GM12801 (cell line): ENCODE data around the gene EFNB1.

Experiments used
- CTCF ChIP-seq: IDR thresholded peaks from one replicate; pipeline ENCODE4 v1.5.1; 2011; ENCODE audit warnings: control low read depth; ENCODE audit not compliant: insufficient read length; ENCODE audit errors: extremely low read depth

The EFNB1 gene

GRCh38 chrX:68881911-68882310 lies 53.1 kb downstream of the EFNB1 start:
- TF ChIP-seq CTCF, result no peak

GRCh38 chrX:68883800-68884199 lies 55.0 kb downstream of the EFNB1 start:
- no peak for TF ChIP-seq CTCF

- TF ChIP-seq CTCF, result no peak
Observed at GRCh38 chrX:68889249-68889648, 60.4 kb downstream of the EFNB1 start.
